ENCODE measurements around the gene TMC3. TPM values are rescaled to one million over a fixed set of nuclear protein-coding genes. Genes with fewer than 3 reads are reported as not detected.

TMC3 gene
- polyA plus RNA-seq, 1 donor (not counting 4 experiments of a cell fraction or from before 2014, with no cell fraction given) = not detected

- H3K36me3 ChIP-seq (ENCODE audit: control insufficient read depth in 2 of 2, extremely low read depth in 1 of 2, insufficient read depth in 2 of 2, low read length in 2 of 2) = no peaks in the 10 kb centered on the region
- H3K9ac ChIP-seq (ENCODE audit: control insufficient read depth, extremely low read depth, insufficient read depth, low read length) = no peak overlapping the region
- FAIRE-seq (no peak), DNase-seq (ENCODE audit: low read depth, low spot score) (no peak)
- dilution Hi-C loops (cut with MboI; ENCODE audit: extremely low pct_ligation_motif_present, low sequenced_read_pairs) = no loop called here
- no peak overlapping the region for H3K4me2 ChIP-seq (ENCODE audit: control insufficient read depth, extremely low read depth, insufficient read depth, low read depth, low read length)
- H3K27me3 ChIP-seq (ENCODE audit: control insufficient read depth, extremely low read depth, insufficient read depth, low read length) = peaks cover 5% of the 10 kb centered on the region
- no peak for TF ChIP-seq CTCF (optimal IDR thresholded peaks at IDR 0.05 in 1 of 3, IDR thresholded peaks at IDR 0.05 in 1 of 3, conservative IDR thresholded peaks at IDR 0.05 in 1 of 3; ENCODE audit: extremely low read depth in 1 of 3, insufficient read depth in 2 of 3, low read length in 3 of 3)
- no peak for TF ChIP-seq EZH2 (IDR thresholded peaks at IDR 0.05; ENCODE audit: low read length)
- H3K9me1 ChIP-seq (ENCODE audit: control insufficient read depth, extremely low read depth, insufficient read depth, low read length) = no peaks in the 10 kb centered on the region
- H3K27ac ChIP-seq (ENCODE audit: control insufficient read depth, insufficient read depth, low read length) = no peak overlapping the region
- H4K20me1 ChIP-seq (ENCODE audit: control insufficient read depth, extremely low read depth, insufficient read depth, low read length) = no peaks in the 10 kb centered on the region
- no peaks in the 10 kb centered on the region for H3K79me2 ChIP-seq (ENCODE audit: control insufficient read depth, insufficient read depth, low read length)
- no peak overlapping the region for H3K4me3 ChIP-seq (ENCODE audit: control insufficient read depth in 2 of 3, extremely low read depth in 1 of 3, insufficient read depth in 2 of 3, low read depth in 1 of 3, low read length in 3 of 3)
- H3K4me1 ChIP-seq (ENCODE audit: control insufficient read depth, extremely low read depth, insufficient read depth, low read length) = no peaks in the 10 kb centered on the region
- H3K9me3 ChIP-seq (ENCODE audit: control insufficient read depth, low read depth, low read length) = no peaks in the 10 kb centered on the region
- no peak overlapping the region for H2AFZ ChIP-seq (ENCODE audit: control insufficient read depth, low read length)
Observed at GRCh38 chr15:81282606-81282895, 91.5 kb downstream of the TMC3 start.

- H3K9me1 ChIP-seq (ENCODE audit: control insufficient read depth, extremely low read depth, insufficient read depth, low read length) = no peaks in the 10 kb centered on the region
- DNase-seq (ENCODE audit: low read depth, low spot score) = no peak
- no peak for FAIRE-seq
- H3K4me3 ChIP-seq (ENCODE audit: control insufficient read depth in 2 of 3, extremely low read depth in 1 of 3, insufficient read depth in 2 of 3, low read depth in 1 of 3, low read length in 3 of 3) = no peak overlapping the region
- no peaks in the 10 kb centered on the region for H3K36me3 ChIP-seq (ENCODE audit: control insufficient read depth in 2 of 2, extremely low read depth in 1 of 2, insufficient read depth in 2 of 2, low read length in 2 of 2)
- H2AFZ ChIP-seq (ENCODE audit: control insufficient read depth, low read length) = no peak overlapping the region
- no peak overlapping the region for H3K4me2 ChIP-seq (ENCODE audit: control insufficient read depth, extremely low read depth, insufficient read depth, low read depth, low read length)
- H3K9me3 ChIP-seq (ENCODE audit: control insufficient read depth, low read depth, low read length) = no peaks in the 10 kb centered on the region
- dilution Hi-C loops (cut with MboI; ENCODE audit: extremely low pct_ligation_motif_present, low sequenced_read_pairs) = no loop called here
- no peak overlapping the region for H3K27ac ChIP-seq (ENCODE audit: control insufficient read depth, insufficient read depth, low read length)
- no peak overlapping the region for H3K9ac ChIP-seq (ENCODE audit: control insufficient read depth, extremely low read depth, insufficient read depth, low read length)
- H3K4me1 ChIP-seq (ENCODE audit: control insufficient read depth, extremely low read depth, insufficient read depth, low read length) = no peaks in the 10 kb centered on the region
- no peaks in the 10 kb centered on the region for H4K20me1 ChIP-seq (ENCODE audit: control insufficient read depth, extremely low read depth, insufficient read depth, low read length)
- H3K27me3 ChIP-seq (ENCODE audit: control insufficient read depth, extremely low read depth, insufficient read depth, low read length) = peaks cover 5% of the 10 kb centered on the region
- TF ChIP-seq EZH2 (IDR thresholded peaks at IDR 0.05; ENCODE audit: low read length) (no peak), CTCF (optimal IDR thresholded peaks at IDR 0.05 in 1 of 3, IDR thresholded peaks at IDR 0.05 in 1 of 3, conservative IDR thresholded peaks at IDR 0.05 in 1 of 3; ENCODE audit: extremely low read depth in 1 of 3, insufficient read depth in 2 of 3, low read length in 3 of 3) (no peak)
- no peaks in the 10 kb centered on the region for H3K79me2 ChIP-seq (ENCODE audit: control insufficient read depth, insufficient read depth, low read length)
Observed at GRCh38 chr15:81281766-81282605, 92.0 kb downstream of the TMC3 start.

All from keratinocyte (primary cell).